Pulmonary artery endothelial cell (primary cell): ENCODE data around the gene CATSPER4. TPM values are rescaled to one million over a fixed set of nuclear protein-coding genes. Genes with fewer than 3 reads are reported as not detected.
A peak's percentile ranks its signal among the peaks of the same experiment; 100 is the strongest.
"Not testable (repeated sequence)": the region's sequence is repeated elsewhere in the genome, so short reads cannot be mapped to it uniquely, and the experiment has no call there.

Source experiments
- DNase-seq: peaks from one replicate; pipeline ENCODE4 v3.0.0-alpha.2; 2011; ENCODE audit warnings: low read depth, low spot score
- total RNA-seq: library from RNA; depleted of rRNA; stranded (reverse); fragments of >200 nt; gene quantifications from 2 replicates; pipeline ENCODE4 v1.2.3, GENCODE V29; 2014

Gene CATSPER4
- total RNA-seq, 1 donor from 2014 or later: not detected

GRCh38 chr1:26191739-26192138, 1.3 kb downstream of the CATSPER4 start:
- DNase-seq: no peak

GRCh38 chr1:26195805-26196204, 5.4 kb downstream of the CATSPER4 start:
- DNase-seq: no peak

GRCh38 chr1:26197301-26197700, 6.9 kb downstream of the CATSPER4 start:
- no peak for DNase-seq

- DNase-seq: no peak
Measured at GRCh38 chr1:26197813-26198212, 7.4 kb downstream of the CATSPER4 start.

GRCh38 chr1:26200413-26200812, 10.0 kb downstream of the CATSPER4 start:
- DNase-seq: no peak

GRCh38 chr1:26203642-26204318, 13.4 kb downstream of the CATSPER4 start:
- DNase-seq: no peak

- no peak for DNase-seq
Measured at GRCh38 chr1:26210147-26210870, 19.9 kb downstream of the CATSPER4 start.

- no peak for DNase-seq
Measured at GRCh38 chr1:26212726-26213125, 22.3 kb downstream of the CATSPER4 start.

- no peak for DNase-seq
Measured at GRCh38 chr1:26213335-26213905, 23.0 kb downstream of the CATSPER4 start.

- no peak for DNase-seq
Measured at GRCh38 chr1:26215246-26215645, 24.8 kb downstream of the CATSPER4 start.

- no peak for DNase-seq
Measured at GRCh38 chr1:26218906-26219494, 28.6 kb downstream of the CATSPER4 start.

- DNase-seq: no peak
Measured at GRCh38 chr1:26220199-26220912, 30.0 kb downstream of the CATSPER4 start.

- no peak for DNase-seq
Measured at GRCh38 chr1:26221094-26221493, 30.7 kb downstream of the CATSPER4 start.

- no peak for DNase-seq
Measured at GRCh38 chr1:26224606-26225005, 34.2 kb downstream of the CATSPER4 start.

- no peak for DNase-seq
Measured at GRCh38 chr1:26225033-26225831, 34.8 kb downstream of the CATSPER4 start.

- not testable (repeated sequence) for DNase-seq
Measured at GRCh38 chr1:26230682-26231081, 40.3 kb downstream of the CATSPER4 start.

- DNase-seq: peak; percentile 90
Measured at GRCh38 chr1:26233903-26234643, 43.7 kb downstream of the CATSPER4 start, which contains the start of gene CEP85. TSS of gene CEP85 (plus strand) at chr1:26234200. CDS start at chr1:26239784, 5,584 bp downstream.

- DNase-seq: no peak
Measured at GRCh38 chr1:26234644-26235370, 44.4 kb downstream of the CATSPER4 start.
